Activated CD4-positive, alpha-beta T cell treated with anti-CD3 and anti-CD28 coated beads, Interleukin-2, amount 10 ng/mL, durations not matched to agents 7 days and 5 days (primary cell): Measurements from ENCODE around the gene LENG9. TPM values are rescaled to one million over a fixed set of nuclear protein-coding genes. Genes with fewer than 3 reads are reported as not detected.
"Not testable (repeated sequence)": the region's sequence is repeated elsewhere in the genome, so short reads cannot be mapped to it uniquely, and the experiment has no call there.

Experiments used
- CTCF ChIA-PET: fragments of 350-600 bp; sonication (Branson Sonifier 250); formaldehyde crosslinking; loops from one replicate; lab custom pipeline; 2021; ENCODE audit warnings: antibody characterized with exemption; lab: Charles Lee
- POLR2A ChIA-PET: fragments of 350-600 bp; sonication (Branson Sonifier 250); formaldehyde crosslinking; loops from one replicate; lab custom pipeline; 2021; ENCODE audit warnings: antibody characterized with exemption; lab: Charles Lee
- DNase-seq: peaks from one replicate; pipeline ENCODE4 v3.0.0-alpha.2; 2020
- H3K27ac Mint-ChIP-seq: one replicate; pipeline ENCODE4 v1.8.0; 2021; ENCODE audit warnings: mild to moderate bottlenecking, moderate library complexity, mixed read lengths
- H3K27me3 Mint-ChIP-seq: one replicate; pipeline ENCODE4 v1.8.0; 2021; ENCODE audit warnings: mixed read lengths
- H3K36me3 Mint-ChIP-seq: one replicate; pipeline ENCODE4 v1.8.0; 2021; ENCODE audit warnings: low read depth, mixed read lengths
- H3K4me1 Mint-ChIP-seq: one replicate; pipeline ENCODE4 v1.8.0; 2021; ENCODE audit warnings: mixed read lengths
- H3K4me3 Mint-ChIP-seq: one replicate; pipeline ENCODE4 v1.8.0; 2021; ENCODE audit warnings: mild to moderate bottlenecking, moderate library complexity, mixed read lengths
- H3K9me3 Mint-ChIP-seq: one replicate; pipeline ENCODE4 v1.8.0; 2021; ENCODE audit warnings: mixed read lengths
- total RNA-seq, 2 experiments: library from RNA; stranded (reverse); gene quantifications; one replicate each; pipeline ENCODE4 v1.2.3, GENCODE V29; 2021

The LENG9 gene
- 1 to 10 TPM; 3.8 to 5.4 TPM for total RNA-seq

DNA sequence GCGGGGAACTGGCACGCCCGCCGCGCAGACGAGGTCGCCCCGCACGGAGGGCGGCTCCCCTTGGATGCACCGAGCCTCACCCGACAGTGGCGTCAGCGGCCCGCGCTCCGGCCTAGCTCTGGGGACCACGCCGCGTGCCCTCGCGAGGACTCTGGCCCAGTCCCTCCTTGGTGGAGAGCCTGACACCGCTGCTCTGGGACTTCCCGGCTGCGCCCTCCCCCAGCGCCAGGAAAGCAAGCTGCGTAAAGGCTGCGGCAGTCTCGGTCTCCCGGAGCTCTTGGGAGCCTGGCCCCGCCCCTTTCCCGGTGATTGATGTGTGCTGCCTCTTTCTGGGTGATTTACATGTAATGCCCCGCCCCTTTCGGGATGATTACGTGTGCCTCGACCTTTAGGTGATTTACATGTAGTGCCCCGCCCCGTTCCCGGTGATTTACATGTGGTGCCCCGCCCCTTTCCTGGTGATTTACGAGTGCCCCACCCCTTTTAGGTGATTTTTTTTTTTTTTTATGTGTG is at the start of gene LENG9:
Gene LENG9 (minus strand): TSS at position 248 of the 513 bp plus-strand sequence. CDS start 252 bp downstream, outside the sequence.
- peaks cover 38% of the 10 kb centered on the region for H3K4me1 Mint-ChIP-seq
- H3K9me3 Mint-ChIP-seq, result no peaks in the 10 kb centered on the region
- DNase-seq, result peak; percentile 98
- ChIA-PET CTCF (interaction anchor here (0.6 to 1.4 kb wide), 4 partner anchors 10 to 304 kb away, joined by 3 to 5 read pairs (median 4); partner anchors contain the start of gene LENG1), POLR2A (interaction anchor here (0.7 to 1.5 kb wide), 2 partner anchors 15 to 135 kb away, joined by 3 to 12 read pairs; partner anchors contain the start of gene LENG8)
- peaks cover 16% of the 10 kb centered on the region for H3K27me3 Mint-ChIP-seq
- peak within 1 kb of the TSS; percentile 89 for H3K27ac Mint-ChIP-seq
- H3K4me3 Mint-ChIP-seq, result peak within 1 kb of the TSS; percentile 79
- H3K36me3 Mint-ChIP-seq, result peaks cover 20% of the 10 kb centered on the region

DNA sequence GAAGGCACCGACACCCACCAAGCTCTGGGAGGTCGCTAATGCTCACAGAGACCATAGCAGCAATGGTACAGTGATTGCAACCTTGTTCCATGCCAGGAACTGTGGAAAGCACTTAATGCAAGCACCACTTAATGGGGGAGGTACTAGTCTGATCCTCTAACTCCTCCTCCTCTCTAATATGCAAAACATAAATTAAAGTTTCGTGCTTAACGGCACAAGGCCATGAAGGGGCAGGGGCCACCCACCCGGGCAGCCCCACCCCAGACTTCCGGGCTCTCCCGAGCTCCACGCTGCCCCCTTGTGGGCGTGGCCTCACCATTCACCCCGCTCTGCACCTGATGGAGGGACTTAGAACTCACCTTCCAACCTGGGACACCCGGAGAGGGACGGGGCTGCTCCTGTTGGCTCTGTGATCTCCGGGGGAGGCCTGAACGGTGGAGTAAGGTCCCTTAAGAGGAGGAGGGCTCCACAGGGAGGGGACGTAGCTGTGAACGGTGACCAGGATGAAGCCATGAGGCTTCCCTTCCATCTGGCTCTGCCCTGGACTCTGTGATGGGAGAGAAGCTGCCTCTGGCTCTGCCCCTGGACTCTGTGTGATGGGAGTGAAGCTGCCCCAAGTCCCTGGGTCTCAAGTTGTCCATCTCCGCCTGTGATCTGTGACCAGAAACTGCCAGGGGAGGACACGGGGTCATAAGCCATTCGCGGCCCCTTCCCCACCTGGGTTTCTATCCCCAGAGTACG is 45.8 kb upstream of the LENG9 start:
- H3K36me3 Mint-ChIP-seq, H3K9me3 Mint-ChIP-seq, H3K4me3 Mint-ChIP-seq, POLR2A ChIA-PET, H3K27me3 Mint-ChIP-seq, DNase-seq, H3K27ac Mint-ChIP-seq, CTCF ChIA-PET: not testable (repeated sequence)
- H3K4me1 Mint-ChIP-seq, result peaks cover 27% of the 10 kb centered on the region

DNA sequence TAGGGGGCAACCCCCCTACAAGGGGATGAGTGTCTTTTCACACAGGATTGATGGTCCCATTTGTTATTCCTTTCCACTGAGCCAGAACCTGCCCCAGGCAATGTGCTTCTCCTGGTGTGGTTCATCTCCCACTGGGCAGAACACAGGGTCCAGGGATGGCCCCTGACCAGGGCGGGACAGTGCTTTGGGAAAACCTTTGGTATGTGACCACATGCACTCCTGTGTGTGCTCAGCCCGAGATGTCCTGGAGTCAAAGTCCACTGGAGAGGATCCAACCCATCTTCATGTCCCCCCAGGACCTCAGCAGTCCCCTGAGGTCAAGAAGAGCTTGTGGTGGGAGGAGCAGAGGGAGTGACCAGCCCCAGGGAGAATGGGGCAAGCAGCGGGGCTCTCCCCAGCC is 44.9 kb upstream of the LENG9 start:
- H3K9me3 Mint-ChIP-seq, DNase-seq, POLR2A ChIA-PET, CTCF ChIA-PET, H3K27ac Mint-ChIP-seq, H3K4me3 Mint-ChIP-seq, H3K27me3 Mint-ChIP-seq, H3K36me3 Mint-ChIP-seq: not testable (repeated sequence)
- peaks cover 27% of the 10 kb centered on the region for H3K4me1 Mint-ChIP-seq

DNA sequence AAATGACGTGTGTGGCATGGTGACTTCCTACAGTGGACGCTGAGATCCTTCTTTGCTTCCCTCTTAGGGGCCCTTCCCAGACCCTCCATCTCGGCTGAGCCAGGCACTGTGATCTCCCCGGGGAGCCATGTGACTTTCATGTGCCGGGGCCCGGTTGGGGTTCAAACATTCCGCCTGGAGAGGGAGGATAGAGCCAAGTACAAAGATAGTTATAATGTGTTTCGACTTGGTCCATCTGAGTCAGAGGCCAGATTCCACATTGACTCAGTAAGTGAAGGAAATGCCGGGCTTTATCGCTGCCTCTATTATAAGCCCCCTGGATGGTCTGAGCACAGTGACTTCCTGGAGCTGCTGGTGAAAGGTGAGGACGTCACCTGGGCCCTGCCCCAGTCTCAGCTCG is 44.2 kb upstream of the LENG9 start:
- no peak for DNase-seq
- ChIA-PET CTCF (no interaction called here), POLR2A (no interaction called here)
- peaks cover 2% of the 10 kb centered on the region for H3K9me3 Mint-ChIP-seq
- H3K27ac Mint-ChIP-seq, result peak overlapping the region; percentile 52
- no peak overlapping the region for H3K4me3 Mint-ChIP-seq
- peaks cover 28% of the 10 kb centered on the region for H3K4me1 Mint-ChIP-seq
- no peaks in the 10 kb centered on the region for H3K36me3 Mint-ChIP-seq
- peaks cover 8% of the 10 kb centered on the region for H3K27me3 Mint-ChIP-seq

DNA sequence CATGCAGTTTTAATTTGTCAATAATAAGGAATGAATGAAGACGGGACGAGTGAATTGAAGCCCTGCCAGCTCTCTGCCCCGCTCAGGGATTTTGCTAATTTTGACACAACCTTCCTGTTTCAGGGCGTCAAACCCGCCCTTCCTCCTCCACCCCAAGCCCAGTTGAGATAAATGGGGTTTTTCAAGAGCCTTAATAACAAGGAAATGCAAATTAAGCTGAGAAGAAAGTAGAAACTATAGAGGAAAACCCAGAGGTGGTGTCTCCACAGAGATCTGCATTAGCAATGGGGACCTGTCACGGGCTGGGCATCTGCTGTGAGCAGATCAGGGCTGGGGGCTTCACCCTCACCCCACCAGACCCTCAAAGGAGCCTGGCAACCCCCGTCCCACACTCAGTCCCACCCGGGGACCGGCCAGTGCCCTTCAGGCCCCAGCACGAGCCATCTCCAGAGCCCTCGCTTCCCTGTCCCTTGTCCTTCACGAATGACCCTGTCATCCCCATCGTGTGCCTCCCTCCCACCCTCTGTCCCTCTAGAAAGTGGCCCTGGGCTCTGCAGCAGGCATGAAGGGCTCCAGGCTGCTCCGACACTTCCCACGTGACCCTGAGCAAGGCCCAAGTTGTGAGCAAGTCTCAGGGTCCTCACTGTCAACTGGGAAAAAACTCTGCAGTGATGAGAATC is 43.6 kb upstream of the LENG9 start:
- H3K27me3 Mint-ChIP-seq, result peaks cover 14% of the 10 kb centered on the region
- H3K27ac Mint-ChIP-seq, CTCF ChIA-PET, H3K36me3 Mint-ChIP-seq, H3K4me3 Mint-ChIP-seq, DNase-seq, POLR2A ChIA-PET, H3K9me3 Mint-ChIP-seq: not testable (repeated sequence)
- H3K4me1 Mint-ChIP-seq, result peaks cover 34% of the 10 kb centered on the region

DNA sequence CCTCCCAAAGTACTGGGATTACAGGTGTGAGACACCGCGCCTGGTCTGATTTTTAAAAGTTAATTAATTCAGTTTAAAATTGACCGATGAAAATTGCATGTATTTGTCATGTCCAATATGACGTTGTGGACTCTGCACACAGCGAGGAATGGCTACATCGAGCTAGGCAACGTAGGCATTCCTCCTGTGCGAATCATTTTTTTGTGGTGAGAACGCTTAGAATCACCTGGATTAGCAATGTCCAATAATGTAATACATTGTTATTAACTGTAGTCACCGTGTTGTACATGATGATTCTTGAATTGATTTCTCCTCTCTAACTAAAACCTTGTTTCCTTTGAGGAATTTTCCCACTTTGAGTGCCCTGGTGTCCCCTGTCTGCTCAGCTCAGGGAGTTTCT is 42.5 kb upstream of the LENG9 start:
- ChIA-PET CTCF (no interaction called here), POLR2A (no interaction called here)
- peaks cover 34% of the 10 kb centered on the region for H3K4me1 Mint-ChIP-seq
- H3K4me3 Mint-ChIP-seq, result no peak overlapping the region
- H3K27me3 Mint-ChIP-seq, result peaks cover 14% of the 10 kb centered on the region
- peaks cover 2% of the 10 kb centered on the region for H3K9me3 Mint-ChIP-seq
- no peak for DNase-seq
- no peak overlapping the region for H3K27ac Mint-ChIP-seq
- no peaks in the 10 kb centered on the region for H3K36me3 Mint-ChIP-seq

DNA sequence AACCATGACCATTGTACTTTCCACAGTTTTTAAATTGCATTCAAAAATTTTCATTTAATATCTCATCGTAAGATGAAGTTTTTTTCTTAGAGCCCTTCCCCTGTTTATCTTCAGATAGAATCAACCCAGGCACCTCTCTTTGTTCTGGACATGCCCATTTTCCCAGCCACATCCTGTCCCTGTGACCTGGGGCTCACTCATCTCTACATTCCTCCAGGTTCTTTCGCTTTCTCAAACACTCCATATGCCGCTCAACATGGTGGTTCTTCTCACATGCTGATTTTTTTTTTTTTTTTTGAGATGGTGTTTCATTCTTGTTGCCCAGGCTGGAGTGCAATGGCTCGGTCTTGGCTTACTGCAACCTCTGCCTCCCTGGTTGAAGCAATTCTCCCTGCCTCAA is 42.0 kb upstream of the LENG9 start:
- CTCF ChIA-PET, H3K36me3 Mint-ChIP-seq, POLR2A ChIA-PET, DNase-seq, H3K27ac Mint-ChIP-seq, H3K9me3 Mint-ChIP-seq, H3K4me3 Mint-ChIP-seq: not testable (repeated sequence)
- Mint-ChIP-seq H3K4me1 (peaks cover 34% of the 10 kb centered on the region), H3K27me3 (peaks cover 16% of the 10 kb centered on the region)

DNA sequence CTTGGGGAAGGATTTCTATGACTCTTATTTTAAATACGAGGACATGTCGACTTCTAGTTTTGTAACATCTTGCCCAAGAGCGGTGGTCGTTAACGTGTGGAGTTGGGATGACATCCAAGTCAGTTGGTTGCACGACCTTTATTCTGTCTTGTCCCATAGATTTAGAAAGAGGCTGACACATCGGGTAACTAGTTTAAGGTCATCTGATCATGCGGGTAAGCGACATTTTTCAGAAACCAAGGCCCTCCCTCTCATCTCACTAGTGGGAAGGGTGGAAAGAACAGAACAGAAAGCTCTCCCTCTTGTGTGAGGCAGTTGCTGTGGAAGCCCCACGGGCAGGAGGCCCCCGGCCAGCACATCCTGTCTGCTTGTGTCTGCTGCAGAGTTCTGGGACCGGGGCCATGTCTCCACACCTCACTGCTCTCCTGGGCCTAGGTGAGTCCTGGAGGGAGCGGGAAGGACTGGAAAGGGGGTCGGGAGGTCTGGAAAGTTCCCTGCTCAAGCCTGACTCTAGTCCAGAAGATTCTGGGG is 39.0 kb upstream of the LENG9 start, which contains the start of gene LAIR2:
Gene LAIR2 (plus strand): TSS at position 314 of the 531 bp plus-strand sequence. CDS start 88 bp downstream, at position 402.
- Mint-ChIP-seq H3K36me3 (no peaks in the 10 kb centered on the region), H3K4me3 (no peak within 1 kb of the TSS), H3K27ac (no peak within 1 kb of the TSS), H3K9me3 (peaks cover 2% of the 10 kb centered on the region), H3K27me3 (peaks cover 33% of the 10 kb centered on the region), H3K4me1 (peaks cover 42% of the 10 kb centered on the region)
- DNase-seq, result no peak
- ChIA-PET CTCF (no interaction called here), POLR2A (interaction anchor here (0.6 kb wide), 1 partner anchor 150 kb away, joined by 3 read pairs; no protein-coding TSS in a partner anchor)

DNA sequence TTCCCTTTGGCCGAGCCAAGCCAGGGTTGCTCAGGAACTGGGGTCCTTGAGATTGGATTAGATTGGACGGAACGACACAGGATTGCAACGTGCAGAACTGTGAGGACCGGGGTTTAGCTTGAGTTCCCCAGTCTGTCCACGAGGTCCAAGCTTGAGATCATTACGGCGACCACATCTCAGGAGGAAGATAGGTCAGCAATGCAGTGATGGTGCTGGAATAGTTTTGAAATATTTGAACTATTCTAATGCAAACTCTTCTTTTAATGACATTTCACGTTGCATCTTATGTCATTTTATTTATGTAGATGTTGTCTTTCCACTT is 34.8 kb upstream of the LENG9 start:
- H3K27ac Mint-ChIP-seq, H3K9me3 Mint-ChIP-seq, H3K4me3 Mint-ChIP-seq, POLR2A ChIA-PET, DNase-seq, H3K36me3 Mint-ChIP-seq, CTCF ChIA-PET: not testable (repeated sequence)
- Mint-ChIP-seq H3K27me3 (peaks cover 44% of the 10 kb centered on the region), H3K4me1 (peaks cover 27% of the 10 kb centered on the region)

DNA sequence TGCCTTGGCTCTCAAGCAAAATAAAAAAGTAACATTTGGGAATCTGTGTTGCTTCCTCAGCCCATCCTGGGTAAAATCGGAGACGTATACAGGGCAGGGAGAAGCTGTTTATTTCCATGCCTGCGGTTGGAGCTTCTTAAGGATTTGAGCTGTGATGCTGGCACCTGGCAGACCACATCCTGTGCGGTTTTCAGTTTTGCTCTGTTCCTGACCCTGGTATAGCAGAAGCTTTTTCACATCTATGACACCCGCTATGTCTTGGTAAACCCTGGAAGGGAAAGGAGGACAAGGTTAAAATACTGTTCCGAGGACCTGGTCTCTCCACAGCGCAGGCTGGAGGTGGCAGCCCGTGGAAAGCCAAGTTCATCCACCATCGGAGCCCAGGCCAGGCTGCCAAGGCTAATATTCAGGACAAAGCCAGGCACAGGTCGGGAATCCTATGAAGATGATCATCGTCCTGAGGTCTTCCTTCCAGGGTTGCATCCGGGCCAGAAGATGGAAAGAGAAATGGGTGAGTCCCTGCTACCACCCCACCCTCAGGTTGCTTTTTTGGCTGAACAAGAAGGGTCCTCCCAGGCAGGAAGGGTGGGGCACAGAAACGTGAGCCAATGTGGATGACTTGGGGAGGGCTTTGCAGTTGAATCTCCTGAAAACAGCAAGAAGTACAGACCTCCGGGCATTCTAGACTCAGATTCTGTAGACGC is 34.3 kb upstream of the LENG9 start:
- CTCF ChIA-PET, POLR2A ChIA-PET, H3K36me3 Mint-ChIP-seq, H3K9me3 Mint-ChIP-seq: not testable (repeated sequence)
- H3K4me1 Mint-ChIP-seq, result peaks cover 27% of the 10 kb centered on the region
- DNase-seq, result peak; percentile 47
- H3K4me3 Mint-ChIP-seq, result peak overlapping the region; percentile 30
- peak overlapping the region; percentile 50 for H3K27ac Mint-ChIP-seq
- H3K27me3 Mint-ChIP-seq, result peaks cover 48% of the 10 kb centered on the region

DNA sequence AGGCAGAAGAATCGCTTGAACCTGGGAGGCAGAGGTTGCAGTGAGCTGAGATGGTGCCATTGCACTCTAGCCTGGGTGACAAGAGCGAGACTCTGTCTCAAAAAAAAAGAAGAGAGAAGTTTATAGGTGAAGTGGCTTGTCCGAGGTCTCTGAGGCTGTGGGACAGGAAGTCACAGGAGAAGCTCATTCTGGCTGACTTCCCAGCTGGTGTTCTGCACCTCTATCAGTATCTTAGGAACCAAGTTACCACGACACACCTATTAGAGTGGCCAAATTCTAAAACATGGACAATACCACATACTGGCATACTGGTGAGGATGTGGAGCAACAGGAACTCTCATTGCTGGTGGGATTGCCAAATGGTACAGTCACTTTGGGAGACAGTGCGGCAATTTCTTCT is 31.7 kb upstream of the LENG9 start:
- DNase-seq, POLR2A ChIA-PET, H3K27ac Mint-ChIP-seq, H3K36me3 Mint-ChIP-seq, H3K4me3 Mint-ChIP-seq, H3K9me3 Mint-ChIP-seq: not testable (repeated sequence)
- H3K4me1 Mint-ChIP-seq, result peaks cover 20% of the 10 kb centered on the region
- peaks cover 47% of the 10 kb centered on the region for H3K27me3 Mint-ChIP-seq
- CTCF ChIA-PET, result interaction anchor here (0.6 to 1.3 kb wide), 2 partner anchors 25 to 155 kb away, joined by 3 to 5 read pairs; no protein-coding TSS in a partner anchor

DNA sequence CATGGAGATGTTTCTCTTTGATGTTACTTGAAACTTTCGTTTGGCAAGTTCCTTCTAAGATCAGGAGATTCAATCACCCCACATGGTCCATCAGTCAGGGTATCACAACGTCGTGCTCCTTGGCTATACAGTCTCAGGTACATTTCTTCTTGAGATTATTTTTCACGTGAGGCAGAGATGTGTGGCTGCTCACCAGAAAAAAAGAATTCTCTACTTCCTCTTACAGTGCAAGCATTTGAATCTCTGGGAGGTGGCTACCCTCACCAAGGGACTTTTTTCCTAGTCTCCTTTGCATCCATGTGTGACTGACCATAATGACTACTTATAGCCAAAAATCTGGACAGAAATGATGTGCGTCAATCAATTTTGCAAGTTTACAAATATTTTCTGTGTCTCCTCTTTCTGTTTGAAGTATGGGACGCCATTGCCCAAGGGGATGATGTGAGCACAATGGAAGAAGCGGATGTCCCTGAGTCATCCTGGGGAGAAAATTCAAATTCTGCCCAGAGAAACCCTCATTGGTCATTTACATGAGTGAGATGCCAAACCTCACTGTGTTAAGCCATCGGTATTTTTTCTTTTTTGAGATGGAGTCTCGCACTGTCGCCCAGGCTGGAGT is 30.5 kb upstream of the LENG9 start:
- Mint-ChIP-seq H3K4me3 (no peak overlapping the region), H3K27ac (no peak overlapping the region), H3K9me3 (no peaks in the 10 kb centered on the region), H3K4me1 (peaks cover 17% of the 10 kb centered on the region), H3K36me3 (no peaks in the 10 kb centered on the region), H3K27me3 (peaks cover 53% of the 10 kb centered on the region)
- ChIA-PET POLR2A (no interaction called here), CTCF (no interaction called here)
- DNase-seq, result no peak
